ENCODE data around the gene CTNNBIP1. TPM values are rescaled to one million over a fixed set of nuclear protein-coding genes. Genes with fewer than 3 reads are reported as not detected.

The CTNNBIP1 gene
- total RNA-seq, 1 experiment from 2014 or later: 44.4 TPM

GRCh38 chr1:9900142-9901043, 9.7 kb downstream of the CTNNBIP1 start:
- Histone ChIP-seq H3K27ac (ENCODE audit: insufficient read length, low read depth, low read length) (no peak overlapping the region), H3K14ac (ENCODE audit: insufficient read depth, low read length) (no peak overlapping the region; the same call in 1 of the 2 replicates), H4K5ac (ENCODE audit: insufficient read length, low read depth, low read length) (no peak overlapping the region), H2BK5ac (ENCODE audit: insufficient read length, low read length) (no peak overlapping the region), H3K56ac (ENCODE audit: insufficient read length, low read depth, low read length) (no peak overlapping the region), H3K4ac (ENCODE audit: low read depth, low read length) (no peak overlapping the region), H2BK120ac (ENCODE audit: low read depth, low read length, poor library complexity, severe bottlenecking) (no peak overlapping the region), H4K8ac (replicated peaks; ENCODE audit: insufficient read length, low read depth, low read length) (no peak overlapping the region), H3K9me3 (ENCODE audit: control insufficient read depth, low read depth, low read length) (no peaks in the 10 kb centered on the region), H3K79me1 (ENCODE audit: insufficient read depth, low read depth, low read length, poor library complexity, severe bottlenecking) (no peaks in the 10 kb centered on the region), H4K20me1 (ENCODE audit: control insufficient read depth, insufficient read depth, insufficient read length) (no peaks in the 10 kb centered on the region), H2BK15ac (ENCODE audit: low read depth, low read length) (no peak overlapping the region), H2AK5ac (ENCODE audit: insufficient read length, low read length) (no peak overlapping the region), H3K23ac (ENCODE audit: insufficient read length, low read depth, low read length) (no peak overlapping the region), H3K18ac (ENCODE audit: insufficient read length, low read depth, low read length) (no peak overlapping the region), H3K27me3 (ENCODE audit: insufficient read depth, low read length) (no peaks in the 10 kb centered on the region), H3T11ph (ENCODE audit: low read length) (no peak overlapping the region), H3K9ac (ENCODE audit: extremely low read depth, insufficient read length, low read length) (no peak overlapping the region), H2BK12ac (ENCODE audit: insufficient read length, low read depth, low read length) (no peak overlapping the region), H4K91ac (ENCODE audit: insufficient read length, low read depth, low read length) (no peak overlapping the region), H3K4me2 (ENCODE audit: insufficient read depth, insufficient read length, low read length) (no peak overlapping the region), H2AFZ (ENCODE audit: low read length) (no peak overlapping the region), H3K23me2 (ENCODE audit: insufficient read length, low read depth, low read length, poor library complexity, severe bottlenecking) (no peaks in the 10 kb centered on the region), H2BK20ac (ENCODE audit: low read depth, low read length, poor library complexity, severe bottlenecking) (no peak overlapping the region), H3K79me2 (ENCODE audit: insufficient read depth, low read length) (peaks cover 2% of the 10 kb centered on the region; the same call in 1 of the 2 replicates), H3K4me1 (ENCODE audit: insufficient read depth, low read length) (no peaks in the 10 kb centered on the region)
- TF ChIP-seq CTCF (conservative IDR thresholded peaks at IDR 0.05): no peak
- no peak for DNase-seq
- no CpG with 5 or more reads among the region's 18 CpGs for WGBS (ENCODE audit: extremely low coverage, insufficient read length, low lambda C conversion rate)
- H3K36me3 Mint-ChIP-seq (ENCODE audit: insufficient read depth in 1 of 3, low read depth in 3 of 3): peaks cover 0 to 3% (median 0%) of the 10 kb centered on the region in 3 experiments; a peak in 2 of 7 replicates
- H3K9me3 Mint-ChIP-seq: no peaks in the 10 kb centered on the region; a peak in 1 of 5 replicates
- peak overlapping the region; percentile 0 to 73 (median 73); a peak in 4 of 7 replicates for H3K27ac Mint-ChIP-seq
- H3K4me3 Mint-ChIP-seq: no peak overlapping the region
- peaks cover 4 to 12% of the 10 kb centered on the region in 2 experiments; a peak in 2 of 4 replicates for H3K4me1 Mint-ChIP-seq
- H3K27me3 Mint-ChIP-seq (ENCODE audit: low read depth): no peaks in the 10 kb centered on the region
